Spinal cord (tissue), 10 donors: ENCODE measurements around the gene TSHR. TPM values are rescaled to one million over a fixed set of nuclear protein-coding genes. Genes with fewer than 3 reads are reported as not detected.

Experiments used
- DNase-seq, 6 donors: peaks; one replicate each; pipeline versions ENCODE4 v3.0.0 to v3.0.0-alpha.2; 2013 to 2015; ENCODE audit warnings: low spot score in 6 of 6, low read depth in 4 of 6
- H3K27ac ChIP-seq: one replicate; pipeline ENCODE4 v1.5.1; 2013; ENCODE audit warnings: low read depth, low read length, control low read depth
- H3K27me3 ChIP-seq: one replicate; pipeline ENCODE4 v1.6.1; 2013; ENCODE audit warnings: low read length; ENCODE audit not compliant: control insufficient read depth, insufficient read depth
- H3K36me3 ChIP-seq: one replicate; pipeline ENCODE4 v1.6.1; 2013; ENCODE audit warnings: low read length; ENCODE audit not compliant: control insufficient read depth, insufficient read depth
- H3K4me1 ChIP-seq: one replicate; pipeline ENCODE4 v1.6.1; 2013; ENCODE audit warnings: low read length; ENCODE audit not compliant: control insufficient read depth, insufficient read depth
- H3K4me3 ChIP-seq: one replicate; pipeline ENCODE4 v1.5.1; 2013; ENCODE audit warnings: low read depth, low read length, control low read depth
- H3K9me3 ChIP-seq: one replicate; pipeline ENCODE4 v1.6.1; 2013; ENCODE audit warnings: low read length; ENCODE audit not compliant: control insufficient read depth, insufficient read depth
- WGBS: methylation state at CpG from one replicate; pipeline ENCODE4 v1.1.5; 2013; ENCODE audit warnings: missing lambda C conversion rate; ENCODE audit not compliant: insufficient coverage; 5-methylcytosine and 5-hydroxymethylcytosine counted together
- polyA plus RNA-seq, 2 donors: library from polyadenylated mRNA; unstranded; fragments of 120-200 nt; gene quantifications; one replicate each; pipeline ENCODE4 v1.2.1, GENCODE V29; 2013; ENCODE audit not compliant: insufficient read length in 2 of 2
- total RNA-seq, 2 donors: library from RNA; depleted of rRNA in 1 of 2; stranded (reverse); fragments of 120-200 nt in 1 of 2; fragments of >200 nt in 1 of 2; gene quantifications; one replicate each; pipeline versions ENCODE4 v1.2.3 to v1.2.4, GENCODE V29; 2013 to 2014
- donor health status: healthy.

The TSHR gene
- total and polyA plus RNA-seq, 4 donors, result 3.3 to 6.5 (median 4.8) TPM

DNA sequence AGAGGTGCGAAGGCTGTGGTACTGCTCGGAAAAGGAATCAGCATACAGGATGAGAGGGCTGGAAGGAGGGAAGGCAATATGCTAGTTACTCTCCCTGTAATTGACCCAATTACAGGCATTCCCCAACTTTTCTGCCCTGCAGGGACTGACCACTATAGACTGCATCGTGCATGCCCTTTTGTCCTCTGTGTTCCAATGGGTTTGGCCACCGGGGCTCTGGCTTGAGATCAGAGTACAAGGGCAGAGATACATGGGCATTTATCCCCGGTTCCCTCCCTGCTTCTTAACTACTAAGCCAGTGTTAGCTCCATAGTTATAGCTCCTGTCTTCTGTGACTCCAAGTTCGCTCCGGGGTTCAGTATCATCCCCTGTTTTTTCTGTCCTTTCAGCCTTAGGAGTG lies 205.7 kb downstream of the TSHR start:
- H3K27me3 ChIP-seq, result no peaks in the 10 kb centered on the region
- H3K4me1 ChIP-seq, result no peaks in the 10 kb centered on the region
- WGBS, result 80% methylated on average over 7 of the region's 7 CpGs
- DNase-seq, result no peak
- H3K36me3 ChIP-seq, result no peaks in the 10 kb centered on the region
- no peaks in the 10 kb centered on the region for H3K9me3 ChIP-seq
- H3K4me3 ChIP-seq, result no peak overlapping the region
- H3K27ac ChIP-seq, result no peak overlapping the region

DNA sequence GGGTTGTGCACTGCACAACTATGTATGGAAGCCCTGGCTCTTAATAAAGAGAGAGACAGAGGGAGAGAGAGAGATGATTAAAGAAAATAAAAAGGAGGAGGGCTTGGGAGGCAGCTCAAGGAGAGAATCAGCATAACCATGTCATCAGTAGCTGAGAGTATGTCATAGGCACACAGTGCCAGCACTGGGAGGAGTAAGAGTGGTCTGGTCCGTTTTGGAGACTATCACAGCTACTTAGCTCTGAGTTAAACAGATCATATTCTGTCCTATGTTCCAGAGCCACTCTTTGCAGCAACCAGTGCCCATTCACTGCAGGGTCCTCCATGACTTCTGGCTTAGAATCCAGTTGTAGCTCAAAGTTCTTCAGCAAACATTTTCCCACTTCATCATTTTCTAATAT lies 206.3 kb downstream of the TSHR start:
- 67% methylated on average over 1 of the region's 1 CpG for WGBS
- Histone ChIP-seq H3K4me3 (no peak overlapping the region), H3K9me3 (no peaks in the 10 kb centered on the region), H3K27me3 (no peaks in the 10 kb centered on the region), H3K27ac (no peak overlapping the region), H3K36me3 (no peaks in the 10 kb centered on the region), H3K4me1 (no peaks in the 10 kb centered on the region)
- no peak for DNase-seq

DNA sequence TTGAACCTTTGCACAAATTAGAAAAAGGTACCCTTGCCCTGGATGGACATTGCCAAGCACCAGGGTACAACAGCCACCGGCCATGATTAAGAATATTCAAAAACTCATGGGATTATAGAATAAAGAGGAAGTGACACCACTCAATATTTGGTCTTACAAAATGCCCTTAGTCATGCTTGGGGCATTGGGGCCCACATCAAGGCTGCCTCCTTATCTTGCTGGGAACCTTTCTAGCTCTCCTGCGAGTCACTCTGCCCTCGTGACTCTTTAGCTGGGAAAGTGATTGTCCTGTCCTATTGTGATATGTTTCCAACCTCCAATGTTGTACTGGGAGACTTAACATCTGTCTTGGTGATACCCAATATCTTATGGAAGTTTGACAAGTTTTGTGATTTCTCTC lies 207.5 kb downstream of the TSHR start:
- H3K4me3 ChIP-seq, result no peak overlapping the region
- H3K4me1 ChIP-seq, result no peaks in the 10 kb centered on the region
- no peak for DNase-seq
- no peaks in the 10 kb centered on the region for H3K27me3 ChIP-seq
- no peak overlapping the region for H3K27ac ChIP-seq
- H3K36me3 ChIP-seq, result no peaks in the 10 kb centered on the region
- WGBS, result 100% methylated on average over 1 of the region's 3 CpGs
- H3K9me3 ChIP-seq, result no peaks in the 10 kb centered on the region

DNA sequence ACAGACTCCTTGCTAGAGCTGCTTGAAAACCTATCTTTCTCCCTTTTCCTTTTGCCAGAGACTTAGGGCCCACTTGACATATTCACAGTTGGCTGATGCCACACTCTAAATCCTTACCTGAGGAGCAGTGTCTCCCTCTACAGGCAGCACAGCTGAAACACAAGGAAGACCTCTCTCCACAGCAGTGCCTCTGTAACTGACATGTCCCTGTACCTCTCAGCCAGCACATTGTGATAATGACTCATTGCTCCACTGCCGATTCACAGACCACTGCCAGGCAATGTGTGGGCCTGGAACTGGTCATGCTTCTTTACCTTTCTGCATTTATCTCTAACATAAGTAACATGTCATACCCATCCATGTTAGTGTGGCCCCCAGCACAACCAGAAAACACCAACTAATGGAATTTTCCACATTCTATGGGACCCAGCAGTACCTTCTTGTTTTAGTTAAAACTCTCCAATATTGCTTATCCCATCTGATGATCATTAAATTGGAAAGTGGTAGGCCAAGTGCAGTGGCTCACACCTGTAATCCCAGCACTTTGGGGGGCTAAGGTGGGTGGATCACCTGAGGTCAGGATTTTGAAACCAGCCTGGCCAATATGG lies 208.8 kb downstream of the TSHR start:
- Histone ChIP-seq H3K4me1 (no peaks in the 10 kb centered on the region), H3K27me3 (no peaks in the 10 kb centered on the region), H3K36me3 (no peaks in the 10 kb centered on the region), H3K9me3 (no peaks in the 10 kb centered on the region), H3K4me3 (no peak overlapping the region), H3K27ac (no peak overlapping the region)
- peak in 4 of 6 donors; percentile 17 to 81 (median 50) for DNase-seq
- WGBS, result 9% methylated on average over 1 of the region's 1 CpG

DNA sequence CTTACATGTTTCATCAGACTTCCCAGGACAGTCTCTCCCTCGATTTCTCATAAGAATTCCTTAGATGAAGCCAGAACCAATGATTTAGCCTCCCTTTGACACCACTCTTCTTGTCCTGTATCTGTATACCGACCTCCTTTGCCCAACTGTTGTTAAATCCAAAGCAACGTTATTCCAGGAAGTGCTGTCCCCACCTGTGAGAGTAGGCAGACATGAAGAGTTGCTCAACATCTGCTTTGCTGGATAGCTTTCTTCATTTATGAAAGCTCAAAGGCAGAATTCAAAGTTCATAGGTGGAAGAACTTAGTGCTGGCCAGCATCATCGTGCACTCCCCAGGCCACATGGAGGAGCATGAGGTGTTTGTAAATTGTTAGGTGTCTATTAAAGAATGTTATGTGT lies 209.8 kb downstream of the TSHR start:
- H3K36me3 ChIP-seq, result no peaks in the 10 kb centered on the region
- peaks cover 8% of the 10 kb centered on the region for H3K4me1 ChIP-seq
- no peak overlapping the region for H3K4me3 ChIP-seq
- DNase-seq, result no peak
- no peaks in the 10 kb centered on the region for H3K27me3 ChIP-seq
- H3K9me3 ChIP-seq, result no peaks in the 10 kb centered on the region
- whole genome bisulfite sequencing, result 75% methylated on average over 4 of the region's 4 CpGs
- H3K27ac ChIP-seq, result no peak overlapping the region

DNA sequence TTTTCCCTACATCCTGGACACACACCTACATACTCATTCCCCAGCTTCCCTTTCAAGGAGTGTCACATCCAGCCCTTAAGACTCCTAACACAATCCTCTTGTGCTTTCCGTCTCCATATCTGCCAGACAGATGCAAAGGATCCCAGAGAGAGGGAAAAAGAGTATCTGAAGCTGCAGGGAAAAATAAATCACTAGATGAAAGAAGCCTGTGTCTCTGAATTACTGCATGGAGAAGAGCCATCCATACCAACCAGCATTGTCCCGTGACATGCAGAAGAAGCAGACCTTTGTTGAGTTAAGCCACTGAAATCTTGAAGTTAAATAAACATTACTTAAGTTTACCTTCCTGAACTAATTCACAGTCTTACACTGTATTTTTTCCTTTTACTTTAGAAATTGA lies 210.7 kb downstream of the TSHR start:
- peaks cover 10% of the 10 kb centered on the region for H3K4me1 ChIP-seq
- H3K36me3 ChIP-seq, result no peaks in the 10 kb centered on the region
- no CpG with 5 or more reads among the region's 2 CpGs for WGBS
- DNase-seq, result peak in 3 of 6 donors; percentile 26 to 59 (median 47)
- H3K4me3 ChIP-seq, result no peak overlapping the region
- no peaks in the 10 kb centered on the region for H3K9me3 ChIP-seq
- peak overlapping the region; percentile 42 for H3K27ac ChIP-seq
- no peaks in the 10 kb centered on the region for H3K27me3 ChIP-seq

DNA sequence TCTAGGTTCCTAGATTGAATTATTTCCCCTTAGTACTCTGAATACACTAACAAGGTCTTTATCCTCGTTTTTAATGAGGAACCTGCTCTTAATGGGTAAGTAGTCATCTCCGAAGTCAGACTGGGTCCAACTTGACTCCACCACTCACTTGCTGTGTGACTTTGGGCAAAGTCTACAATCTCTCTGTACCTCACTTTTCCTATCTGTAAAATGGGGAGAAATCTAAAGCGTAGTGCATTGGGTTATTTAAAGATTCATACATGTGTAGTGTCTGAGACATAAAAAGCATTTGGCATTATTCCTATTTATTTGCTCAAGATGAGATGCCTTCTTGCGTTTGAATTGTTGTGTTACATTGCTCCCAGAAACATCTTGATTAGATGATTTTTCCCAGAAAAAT lies 213.8 kb downstream of the TSHR start:
- Histone ChIP-seq H3K9me3 (no peaks in the 10 kb centered on the region), H3K27ac (peak overlapping the region; percentile 98), H3K4me1 (peaks cover 10% of the 10 kb centered on the region), H3K4me3 (no peak overlapping the region), H3K27me3 (no peaks in the 10 kb centered on the region), H3K36me3 (no peaks in the 10 kb centered on the region)
- WGBS, result no CpG with 5 or more reads among the region's 4 CpGs
- DNase-seq, result no peak

DNA sequence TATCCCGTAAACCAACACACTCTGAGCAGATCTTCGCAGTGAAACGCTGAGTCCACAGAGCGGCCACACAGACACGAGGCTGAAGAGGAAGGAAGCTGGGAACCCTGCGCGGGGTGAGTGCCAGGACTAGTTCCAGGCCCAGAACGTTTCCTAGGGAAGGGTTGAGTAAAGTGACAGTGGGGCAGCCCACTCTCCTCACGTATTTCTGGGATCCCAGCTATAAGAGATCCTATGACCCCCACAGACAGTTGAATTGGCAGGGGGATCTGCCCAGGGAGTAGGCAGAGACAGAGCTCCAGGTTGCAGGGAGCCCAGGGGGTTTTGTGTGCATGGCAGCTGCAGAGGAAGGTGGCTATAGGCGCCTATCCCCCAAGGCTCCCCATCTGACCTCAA lies 214.3 kb downstream of the TSHR start:
- Histone ChIP-seq H3K27ac (peak overlapping the region; percentile 98), H3K36me3 (no peaks in the 10 kb centered on the region), H3K4me1 (peaks cover 10% of the 10 kb centered on the region), H3K4me3 (peak overlapping the region; percentile 90), H3K27me3 (no peaks in the 10 kb centered on the region), H3K9me3 (no peaks in the 10 kb centered on the region)
- DNase-seq, result peak in 5 of 6 donors; percentile 10 to 70 (median 43)
- 13% methylated on average over 8 of the region's 10 CpGs for WGBS

DNA sequence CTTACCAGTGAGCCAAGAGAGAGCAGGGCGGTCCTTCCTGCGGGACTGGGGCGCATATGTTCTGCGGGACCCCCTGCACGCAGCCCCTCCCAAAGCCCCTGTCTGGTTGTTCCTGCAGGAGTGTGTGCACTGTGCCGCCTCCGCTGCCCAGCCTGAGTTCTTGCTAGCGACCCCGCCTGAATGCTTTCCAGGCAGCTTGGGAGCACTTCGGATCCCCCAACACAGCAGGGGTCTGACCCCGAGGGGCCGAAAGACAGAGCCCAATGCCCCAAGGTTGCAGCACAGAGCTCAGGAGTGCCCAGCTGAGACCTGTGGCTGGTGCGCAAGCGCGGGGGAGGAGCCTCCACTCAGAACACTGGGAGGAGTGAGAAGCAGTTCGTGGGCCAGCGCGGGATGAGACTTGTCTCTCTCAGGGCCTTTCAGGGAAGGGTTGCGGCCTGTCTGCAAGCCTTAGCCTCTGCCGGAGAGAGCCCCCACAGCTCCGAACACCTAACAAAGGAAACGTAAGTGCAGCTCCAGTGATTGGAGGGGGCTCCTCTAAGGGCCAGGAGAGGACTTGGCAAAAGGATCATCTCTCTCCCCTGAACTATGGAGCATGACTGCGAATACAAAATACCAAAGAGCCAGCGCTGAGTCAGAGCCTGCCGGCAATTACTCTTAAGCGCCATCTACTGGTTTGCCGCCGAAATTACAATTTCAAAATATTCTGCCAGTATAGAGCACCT lies 214.8 kb downstream of the TSHR start:
- Histone ChIP-seq H3K4me3 (peak overlapping the region; percentile 90), H3K9me3 (no peaks in the 10 kb centered on the region), H3K36me3 (no peaks in the 10 kb centered on the region), H3K27me3 (no peaks in the 10 kb centered on the region), H3K27ac (peak overlapping the region; percentile 98), H3K4me1 (peaks cover 10% of the 10 kb centered on the region)
- peak; percentile 82 to 98 (median 92) for DNase-seq
- 0% methylated on average over 21 of the region's 28 CpGs for WGBS

DNA sequence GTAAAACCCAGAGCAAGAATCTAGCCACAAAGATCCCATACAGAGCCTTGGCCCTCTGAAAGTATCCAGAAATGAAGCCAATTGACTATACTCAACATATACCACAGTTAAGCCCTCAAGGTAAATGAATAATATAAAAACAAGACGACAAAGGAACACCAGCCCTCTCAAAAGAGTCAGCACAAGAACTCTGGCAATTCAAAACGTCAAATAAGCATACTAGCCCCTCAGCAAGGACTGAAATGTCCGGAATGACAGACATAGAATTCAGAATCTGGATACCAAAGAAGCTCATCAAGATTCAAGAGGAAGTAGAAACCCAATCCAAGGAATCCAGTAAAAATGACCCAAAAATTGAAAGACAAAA lies 215.4 kb downstream of the TSHR start:
- H3K27me3 ChIP-seq, result no peaks in the 10 kb centered on the region
- H3K36me3 ChIP-seq, result no peaks in the 10 kb centered on the region
- peak overlapping the region; percentile 98 for H3K27ac ChIP-seq
- no peak for DNase-seq
- 15% methylated on average over 3 of the region's 3 CpGs for WGBS
- H3K9me3 ChIP-seq, result no peaks in the 10 kb centered on the region
- H3K4me1 ChIP-seq, result peaks cover 10% of the 10 kb centered on the region
- peak overlapping the region; percentile 90 for H3K4me3 ChIP-seq
